ENCODE measurements around the gene PPP2R2C.

PPP2R2C gene

GRCh38 chr4:6301051-6301731, 171.2 kb downstream of the PPP2R2C start:
- TF ChIP-seq, protein P1, sequence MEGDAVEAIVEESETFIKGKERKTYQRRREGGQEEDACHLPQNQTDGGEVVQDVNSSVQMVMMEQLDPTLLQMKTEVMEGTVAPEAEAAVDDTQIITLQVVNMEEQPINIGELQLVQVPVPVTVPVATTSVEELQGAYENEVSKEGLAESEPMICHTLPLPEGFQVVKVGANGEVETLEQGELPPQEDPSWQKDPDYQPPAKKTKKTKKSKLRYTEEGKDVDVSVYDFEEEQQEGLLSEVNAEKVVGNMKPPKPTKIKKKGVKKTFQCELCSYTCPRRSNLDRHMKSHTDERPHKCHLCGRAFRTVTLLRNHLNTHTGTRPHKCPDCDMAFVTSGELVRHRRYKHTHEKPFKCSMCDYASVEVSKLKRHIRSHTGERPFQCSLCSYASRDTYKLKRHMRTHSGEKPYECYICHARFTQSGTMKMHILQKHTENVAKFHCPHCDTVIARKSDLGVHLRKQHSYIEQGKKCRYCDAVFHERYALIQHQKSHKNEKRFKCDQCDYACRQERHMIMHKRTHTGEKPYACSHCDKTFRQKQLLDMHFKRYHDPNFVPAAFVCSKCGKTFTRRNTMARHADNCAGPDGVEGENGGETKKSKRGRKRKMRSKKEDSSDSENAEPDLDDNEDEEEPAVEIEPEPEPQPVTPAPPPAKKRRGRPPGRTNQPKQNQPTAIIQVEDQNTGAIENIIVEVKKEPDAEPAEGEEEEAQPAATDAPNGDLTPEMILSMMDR (IDR thresholded peaks at IDR 0.05; ENCODE audit: control insufficient read depth, insufficient read depth, low read depth, low read length, missing control alignments): no peak
- no peak overlapping the region for H3K4me3 ChIP-seq (ENCODE audit: control insufficient read depth, low read depth, low read length)
- no peak for DNase-seq (ENCODE audit: low read depth)

- no peak for DNase-seq (ENCODE audit: low read depth)
- no peak overlapping the region for H3K4me3 ChIP-seq (ENCODE audit: control insufficient read depth, low read depth, low read length)
- TF ChIP-seq, protein P1 (IDR thresholded peaks at IDR 0.05; ENCODE audit: control insufficient read depth, insufficient read depth, low read depth, low read length, missing control alignments): no peak
Observed at GRCh38 chr4:6300359-6300758, 172.1 kb downstream of the PPP2R2C start.

DNA sequence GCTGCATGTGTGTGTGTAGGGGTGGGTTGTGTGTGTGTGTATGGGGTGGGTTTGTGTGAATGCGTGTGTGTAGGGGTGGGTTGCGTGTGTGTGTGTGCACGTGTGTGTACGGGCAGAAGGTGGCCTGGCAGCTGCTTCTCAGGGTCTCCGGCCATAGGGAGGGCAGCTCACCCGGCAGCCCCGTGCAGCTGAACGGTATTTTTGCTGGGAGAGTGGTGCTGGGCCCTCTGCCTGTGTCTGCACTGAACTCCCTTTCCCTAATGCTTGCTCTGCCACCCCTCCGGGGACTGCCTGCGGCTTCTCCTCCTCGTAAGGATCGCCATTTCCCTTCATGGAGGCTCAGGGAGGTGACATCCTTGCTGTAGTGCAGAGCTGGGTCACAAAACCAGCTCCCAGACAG, 172.5 kb downstream of the PPP2R2C start:
- TF ChIP-seq, protein P1 (IDR thresholded peaks at IDR 0.05; ENCODE audit: control insufficient read depth, insufficient read depth, low read depth, low read length, missing control alignments): no peak
- DNase-seq (ENCODE audit: low read depth): no peak
- no peak overlapping the region for H3K4me3 ChIP-seq (ENCODE audit: control insufficient read depth, low read depth, low read length)

GRCh38 chr4:6298852-6299251, 173.6 kb downstream of the PPP2R2C start:
- TF ChIP-seq, protein P1 (IDR thresholded peaks at IDR 0.05; ENCODE audit: control insufficient read depth, insufficient read depth, low read depth, low read length, missing control alignments): no peak
- no peak for DNase-seq (ENCODE audit: low read depth)
- no peak overlapping the region for H3K4me3 ChIP-seq (ENCODE audit: control insufficient read depth, low read depth, low read length)

GRCh38 chr4:6298035-6298434, 174.4 kb downstream of the PPP2R2C start:
- no peak overlapping the region for H3K4me3 ChIP-seq (ENCODE audit: control insufficient read depth, low read depth, low read length)
- DNase-seq (ENCODE audit: low read depth): no peak
- TF ChIP-seq, protein P1 (IDR thresholded peaks at IDR 0.05; ENCODE audit: control insufficient read depth, insufficient read depth, low read depth, low read length, missing control alignments): no peak

DNA sequence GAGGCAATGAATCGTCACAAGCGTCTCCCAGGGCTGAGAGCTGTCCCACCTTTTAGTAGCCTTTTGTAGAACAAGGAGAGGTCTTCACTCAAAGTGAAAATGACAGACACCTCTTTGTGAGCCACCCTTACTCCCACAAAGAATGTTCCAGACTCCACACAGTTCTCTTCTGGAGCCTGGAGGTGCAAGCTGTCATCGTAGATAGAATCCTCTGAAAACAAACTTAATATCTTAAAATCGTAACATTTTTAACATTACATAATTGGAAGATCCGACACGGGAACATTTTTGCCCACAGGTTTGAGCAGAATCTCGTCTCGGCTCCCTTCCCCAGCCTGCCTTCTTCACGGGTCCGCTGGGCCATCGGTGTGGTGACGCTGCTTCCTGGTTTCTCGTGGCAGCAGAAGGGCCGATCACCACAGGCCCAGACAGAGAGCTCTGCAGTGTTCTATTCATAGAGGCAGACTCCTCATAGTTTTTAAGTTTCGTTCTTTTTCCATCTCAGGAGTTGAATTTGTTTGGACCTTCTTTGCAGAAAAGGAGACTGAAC, 175.1 kb downstream of the PPP2R2C start:
- H3K4me3 ChIP-seq (ENCODE audit: control insufficient read depth, low read depth, low read length): no peak overlapping the region
- TF ChIP-seq, protein P1 (IDR thresholded peaks at IDR 0.05; ENCODE audit: control insufficient read depth, insufficient read depth, low read depth, low read length, missing control alignments): no peak
- DNase-seq (ENCODE audit: low read depth): no peak
